CD14-positive monocyte (primary cell): Measurements from ENCODE around the gene NTRK3. TPM values are rescaled to one million over a fixed set of nuclear protein-coding genes. Genes with fewer than 3 reads are reported as not detected.

Experiments used
- DNase-seq, 3 donors: peaks; one replicate each; pipeline ENCODE4 v3.0.0-alpha.2; 2011 to 2022
- H2AFZ ChIP-seq: 2 replicates; pipeline ENCODE4 v1.6.0; 2012; ENCODE audit warnings: mild to moderate bottlenecking, low read depth, low read length, inconsistent platforms; ENCODE audit not compliant: insufficient read depth, poor library complexity, severe bottlenecking
- H3K27ac ChIP-seq, 2 donors: 1 replicate in 1 of 2; 2 replicates in 1 of 2; pipeline ENCODE4 v1.5.1; 2012 to 2013; ENCODE audit warnings: low read length in 2 of 2, control low read depth in 1 of 2, inconsistent platforms in 1 of 2, low read depth in 1 of 2, mild to moderate bottlenecking in 1 of 2
- H3K27me3 ChIP-seq, 2 donors: one replicate each; pipeline versions ENCODE4 v1.6.0 to v1.6.1; 2011 to 2013; ENCODE audit warnings: low read length in 2 of 2; ENCODE audit not compliant: control insufficient read depth in 2 of 2, insufficient read depth in 2 of 2
- H3K36me3 ChIP-seq, 2 donors: replicated peaks in 1 of 2; 1 replicate in 1 of 2; 2 replicates in 1 of 2; pipeline versions ENCODE4 v1.5.1 to v1.6.1; 2012 to 2013; ENCODE audit warnings: low read length in 2 of 2, control low read depth in 1 of 2, inconsistent platforms in 1 of 2, mild to moderate bottlenecking in 1 of 2; ENCODE audit not compliant: insufficient read depth in 2 of 2, control insufficient read depth in 1 of 2
- H3K4me1 ChIP-seq, 2 donors: 1 replicate in 1 of 2; 2 replicates in 1 of 2; pipeline versions ENCODE4 v1.5.1 to v1.6.1; 2012 to 2013; ENCODE audit warnings: low read length in 2 of 2, control low read depth in 1 of 2, inconsistent platforms in 1 of 2, mild to moderate bottlenecking in 1 of 2, moderate library complexity in 1 of 2; ENCODE audit not compliant: insufficient read depth in 2 of 2, control insufficient read depth in 1 of 2
- H3K4me2 ChIP-seq: replicated peaks from 2 replicates; pipeline ENCODE3; 2012; ENCODE audit warnings: low read length, moderate library complexity, mild to moderate bottlenecking; ENCODE audit not compliant: poor library complexity, severe bottlenecking; ENCODE audit errors: extremely low read depth
- H3K4me3 ChIP-seq, 3 experiments: fragments of 200-600 bp in 1 of 3; sonication (generic) in 1 of 3; replicated peaks in 1 of 3; 1 replicate in 2 of 3; 2 replicates in 1 of 3; pipeline ENCODE4 v1.5.1; 2011 to 2013; ENCODE audit warnings: low read length in 3 of 3, mild to moderate bottlenecking in 3 of 3, control low read depth in 2 of 3, low read depth in 2 of 3, inconsistent platforms in 1 of 3, moderate library complexity in 1 of 3
- H3K79me2 ChIP-seq: 2 replicates; pipeline ENCODE4 v1.6.0; 2012; ENCODE audit warnings: mild to moderate bottlenecking, control low read depth, inconsistent platforms, low read length, moderate library complexity; ENCODE audit not compliant: insufficient read depth
- H3K9ac ChIP-seq: 2 replicates; pipeline ENCODE4 v1.6.0; 2017; ENCODE audit warnings: low read length, mild to moderate bottlenecking; ENCODE audit not compliant: insufficient read depth, poor library complexity, severe bottlenecking
- H3K9me3 ChIP-seq, 2 donors: replicated peaks in 1 of 2; 1 replicate in 1 of 2; 2 replicates in 1 of 2; pipeline versions ENCODE4 v1.5.1 to v1.6.1; 2012 to 2013; ENCODE audit warnings: low read length in 2 of 2, control low read depth in 1 of 2; ENCODE audit not compliant: control insufficient read depth in 1 of 2, insufficient read depth in 1 of 2
- H4K20me1 ChIP-seq: 2 replicates; pipeline ENCODE4 v1.6.0; 2012; ENCODE audit warnings: mild to moderate bottlenecking, low read length, control low read depth, moderate library complexity; ENCODE audit not compliant: insufficient read depth
- H3K27ac Mint-ChIP-seq, 7 donors: one replicate each; pipeline ENCODE4 v1.8.0; 2020; ENCODE audit warnings: mild to moderate bottlenecking in 7 of 7, mixed read lengths in 7 of 7, moderate library complexity in 6 of 7, inconsistent platforms in 2 of 7
- H3K27me3 Mint-ChIP-seq, 3 donors: one replicate each; pipeline ENCODE4 v1.8.0; 2021 to 2022; ENCODE audit warnings: low read depth in 3 of 3, mild to moderate bottlenecking in 3 of 3, mixed read lengths in 3 of 3, moderate library complexity in 3 of 3, inconsistent platforms in 1 of 3
- H3K36me3 Mint-ChIP-seq, 2 donors: one replicate each; pipeline ENCODE4 v1.8.0; 2020; ENCODE audit warnings: mixed read lengths in 2 of 2, inconsistent platforms in 1 of 2, mild to moderate bottlenecking in 1 of 2
- H3K4me1 Mint-ChIP-seq: one replicate; pipeline ENCODE4 v1.8.0; 2020; ENCODE audit warnings: mild to moderate bottlenecking, mixed read lengths
- H3K4me3 Mint-ChIP-seq, 2 donors: one replicate each; pipeline ENCODE4 v1.8.0; 2020; ENCODE audit warnings: mild to moderate bottlenecking in 2 of 2, mixed read lengths in 2 of 2, moderate library complexity in 1 of 2
- H3K9me3 Mint-ChIP-seq, 7 donors: one replicate each; pipeline ENCODE4 v1.8.0; 2020 to 2022; ENCODE audit warnings: mixed read lengths in 7 of 7, mild to moderate bottlenecking in 6 of 7, moderate library complexity in 6 of 7, inconsistent platforms in 2 of 7
- CTCF ChIP-seq: fragments of 200-600 bp; IDR thresholded peaks from one replicate; pipeline ENCODE4 v1.8.0; 2022; ENCODE audit warnings: antibody characterized with exemption, mild to moderate bottlenecking
- WGBS: methylation state at CpG from one replicate; pipeline ENCODE4 v1.1.5; 2013; ENCODE audit warnings: missing lambda C conversion rate; ENCODE audit not compliant: insufficient coverage; 5-methylcytosine and 5-hydroxymethylcytosine counted together
- intact Hi-C, 2 donors: fragments of 100-400 bp; cut with micrococcal nuclease; formaldehyde crosslinking; loops; one replicate each; pipeline versions ENCODE4 v1.15.0 to v1.15.1; 2023
- polyA plus RNA-seq, 3 donors: library from polyadenylated mRNA; depleted of rRNA in 1 of 3; unstranded in 2 of 3; stranded (reverse) in 1 of 3; fragments of 300-500 nt in 2 of 3; fragments of >200 nt in 1 of 3; fragmentation: Illumina TruSeq in 2 of 3; gene quantifications; 1 replicate in 2 of 3; 2 replicates in 1 of 3; pipeline ENCODE4 v1.2.3, GENCODE V29; 2012 to 2021

NTRK3 gene
- polyA plus RNA-seq, 3 donors: not detected

GRCh38 chr15:88139936-88140335, 116.6 kb downstream of the NTRK3 start:
- intact Hi-C loops: no loop called here
- Histone ChIP-seq H3K27ac (no peak overlapping the region), H3K36me3 (no peaks in the 10 kb centered on the region), H3K79me2 (no peaks in the 10 kb centered on the region), H4K20me1 (no peaks in the 10 kb centered on the region), H3K9ac (no peak overlapping the region), H3K27me3 (no peaks in the 10 kb centered on the region), H3K4me1 (no peaks in the 10 kb centered on the region), H3K4me2 (no peak overlapping the region), H3K4me3 (no peak overlapping the region), H3K9me3 (peaks cover 5 to 10% of the 10 kb centered on the region in 2 donors), H2AFZ (no peak overlapping the region)
- no peaks in the 10 kb centered on the region for H3K36me3 Mint-ChIP-seq
- no peak overlapping the region for H3K4me3 Mint-ChIP-seq
- no peak for DNase-seq
- H3K4me1 Mint-ChIP-seq: no peaks in the 10 kb centered on the region
- H3K9me3 Mint-ChIP-seq: peaks cover 4 to 30% (median 10%) of the 10 kb centered on the region in 7 donors
- no peak for TF ChIP-seq CTCF
- no peak overlapping the region for H3K27ac Mint-ChIP-seq
- peaks cover 0 to 3% (median 1%) of the 10 kb centered on the region in 3 donors for H3K27me3 Mint-ChIP-seq
- 75% methylated on average over 1 of the region's 2 CpGs for WGBS

GRCh38 chr15:88133795-88134194, 122.7 kb downstream of the NTRK3 start:
- H3K9me3 Mint-ChIP-seq: peaks cover 5 to 20% (median 12%) of the 10 kb centered on the region in 7 donors
- no CpG with 5 or more reads among the region's 6 CpGs for WGBS
- H3K36me3 Mint-ChIP-seq: no peaks in the 10 kb centered on the region
- TF ChIP-seq CTCF: no peak
- H2AFZ ChIP-seq: no peak overlapping the region
- no peaks in the 10 kb centered on the region for H4K20me1 ChIP-seq
- H3K27ac ChIP-seq: no peak overlapping the region
- H3K36me3 ChIP-seq: no peaks in the 10 kb centered on the region
- H3K4me3 ChIP-seq: no peak overlapping the region
- no peak overlapping the region for H3K4me3 Mint-ChIP-seq
- H3K4me2 ChIP-seq: no peak overlapping the region
- H3K9ac ChIP-seq: no peak overlapping the region
- no peak overlapping the region for H3K27ac Mint-ChIP-seq
- no peaks in the 10 kb centered on the region for H3K4me1 ChIP-seq
- no peak for DNase-seq
- H3K79me2 ChIP-seq: no peaks in the 10 kb centered on the region
- H3K4me1 Mint-ChIP-seq: no peaks in the 10 kb centered on the region
- intact Hi-C loops: no loop called here
- H3K27me3 ChIP-seq: no peaks in the 10 kb centered on the region
- peaks cover 0 to 3% (median 1%) of the 10 kb centered on the region in 3 donors for H3K27me3 Mint-ChIP-seq
- peaks cover 5 to 10% of the 10 kb centered on the region in 2 donors for H3K9me3 ChIP-seq
